Measurements from ENCODE around the gene DMRTA1. TPM values are rescaled to one million over a fixed set of nuclear protein-coding genes. Genes with fewer than 3 reads are reported as not detected.
"Not testable (repeated sequence)": the region's sequence is repeated elsewhere in the genome, so short reads cannot be mapped to it uniquely, and the experiment has no call there.

DMRTA1 gene, protein sequence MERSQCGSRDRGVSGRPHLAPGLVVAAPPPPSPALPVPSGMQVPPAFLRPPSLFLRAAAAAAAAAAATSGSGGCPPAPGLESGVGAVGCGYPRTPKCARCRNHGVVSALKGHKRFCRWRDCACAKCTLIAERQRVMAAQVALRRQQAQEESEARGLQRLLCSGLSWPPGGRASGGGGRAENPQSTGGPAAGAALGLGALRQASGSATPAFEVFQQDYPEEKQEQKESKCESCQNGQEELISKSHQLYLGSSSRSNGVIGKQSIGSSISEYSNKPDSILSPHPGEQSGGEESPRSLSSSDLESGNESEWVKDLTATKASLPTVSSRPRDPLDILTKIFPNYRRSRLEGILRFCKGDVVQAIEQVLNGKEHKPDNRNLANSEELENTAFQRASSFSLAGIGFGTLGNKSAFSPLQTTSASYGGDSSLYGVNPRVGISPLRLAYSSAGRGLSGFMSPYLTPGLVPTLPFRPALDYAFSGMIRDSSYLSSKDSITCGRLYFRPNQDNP
- polyA plus RNA-seq (ENCODE audit: insufficient read length in 4 of 4) = 1 to 10 TPM; 1.1 to 2.6 (median 2.1) TPM

DNA sequence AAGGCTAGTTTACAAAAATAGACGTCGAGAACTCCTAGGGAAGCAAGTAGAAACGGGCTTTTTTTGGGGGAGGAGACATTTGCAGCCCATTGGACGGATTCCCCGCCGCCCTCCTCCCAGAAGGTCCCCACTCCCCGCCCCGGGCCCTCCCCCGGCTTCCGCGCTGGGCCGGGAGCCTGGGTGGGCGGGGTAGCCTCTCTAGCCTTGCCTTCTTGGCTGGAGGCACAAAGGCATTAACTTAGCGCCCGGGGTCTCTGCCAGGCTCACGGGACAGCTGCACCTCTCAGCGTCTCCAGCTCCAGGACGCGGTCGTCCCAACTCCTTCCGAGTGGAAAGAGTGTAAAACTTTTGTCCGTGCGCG is at the start of gene DMRTA1:
TSS of gene DMRTA1 (plus strand) at position 236 of the 361 bp plus-strand sequence. CDS start 242 bp downstream, outside the sequence.
- DNase-seq (ENCODE audit: low read depth in 4 of 4, low spot score in 3 of 4) = peak; percentile 48 to 65 (median 54)

DNA sequence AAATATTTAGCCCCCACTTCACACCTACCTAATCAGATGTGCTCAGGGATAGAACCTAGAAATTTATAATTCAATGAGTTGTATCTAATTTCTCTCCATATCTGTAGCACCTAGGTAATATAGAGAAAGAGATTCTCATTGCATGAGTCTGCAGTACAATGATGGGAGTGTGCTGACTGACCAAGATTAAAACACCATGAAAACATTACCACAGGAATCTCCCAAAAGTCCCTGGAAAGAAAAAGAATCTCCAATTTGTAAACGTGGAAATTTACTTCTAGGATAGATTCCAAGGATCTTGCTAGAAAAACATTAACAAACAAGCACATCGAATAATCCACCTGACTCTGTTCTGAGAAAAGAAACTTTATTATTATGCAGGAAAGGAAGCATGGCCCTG is 45.0 kb upstream of the DMRTA1 start:
- no peak for DNase-seq (ENCODE audit: low read depth in 4 of 4, low spot score in 3 of 4)

DNA sequence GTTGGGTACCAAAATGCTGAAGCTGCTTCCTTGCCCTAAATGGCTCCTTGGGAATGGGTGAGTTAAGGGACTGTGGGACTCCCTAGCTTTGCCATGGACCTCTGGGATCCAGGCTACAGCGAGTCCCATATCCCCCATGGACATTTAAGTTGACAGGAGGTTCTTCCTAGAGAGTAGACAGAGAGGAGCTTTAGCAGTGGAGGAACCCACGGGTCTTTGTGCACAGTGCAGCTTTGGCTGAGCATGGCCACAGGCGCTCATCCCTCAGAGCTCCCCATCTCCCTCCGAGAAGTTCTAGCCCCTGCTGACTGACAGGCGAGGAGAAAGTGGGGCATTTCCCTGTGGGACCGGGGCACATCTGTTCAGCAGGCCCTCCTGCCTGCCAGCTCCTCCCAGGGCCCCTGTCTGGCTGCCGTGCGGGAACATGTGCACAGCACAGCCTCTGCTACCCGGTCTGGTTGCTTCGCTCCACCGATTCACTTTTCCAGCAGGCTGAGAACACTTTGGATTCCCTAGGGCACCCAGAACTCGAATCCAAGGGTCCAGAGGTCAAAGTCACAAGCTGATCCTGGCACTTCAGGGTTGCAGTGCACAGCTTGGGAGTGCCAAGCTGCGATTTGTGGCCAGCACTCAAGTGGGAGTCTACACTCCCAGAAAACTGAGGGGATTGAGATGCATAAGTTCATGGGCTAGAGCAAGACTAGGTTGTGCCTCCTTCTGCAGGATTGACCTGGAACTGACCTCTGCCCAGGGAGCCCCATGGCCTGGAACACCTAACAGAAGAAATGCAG is 40.6 kb upstream of the DMRTA1 start:
- DNase-seq (ENCODE audit: low read depth in 4 of 4, low spot score in 3 of 4) = no peak

DNA sequence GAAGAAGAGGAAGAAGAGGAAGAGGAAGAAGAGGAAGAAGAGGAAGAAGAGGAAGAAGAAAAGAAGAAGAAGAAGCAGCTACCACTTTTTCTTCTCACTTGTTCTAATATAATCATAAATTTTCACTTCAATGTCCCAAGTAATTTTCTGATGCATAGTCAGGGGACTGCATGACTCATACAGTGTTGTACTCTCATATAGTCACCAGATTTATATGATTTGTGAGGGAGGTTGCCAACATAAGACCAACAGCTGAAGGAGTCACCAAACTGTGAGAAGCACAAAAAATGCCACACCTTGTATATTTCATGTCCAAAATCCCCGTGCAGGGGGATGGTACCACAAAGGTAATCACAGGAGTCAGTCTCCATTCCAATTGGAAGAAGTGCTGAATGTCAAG is 32.7 kb upstream of the DMRTA1 start:
- DNase-seq (ENCODE audit: low read depth in 4 of 4, low spot score in 3 of 4) = no peak

DNA sequence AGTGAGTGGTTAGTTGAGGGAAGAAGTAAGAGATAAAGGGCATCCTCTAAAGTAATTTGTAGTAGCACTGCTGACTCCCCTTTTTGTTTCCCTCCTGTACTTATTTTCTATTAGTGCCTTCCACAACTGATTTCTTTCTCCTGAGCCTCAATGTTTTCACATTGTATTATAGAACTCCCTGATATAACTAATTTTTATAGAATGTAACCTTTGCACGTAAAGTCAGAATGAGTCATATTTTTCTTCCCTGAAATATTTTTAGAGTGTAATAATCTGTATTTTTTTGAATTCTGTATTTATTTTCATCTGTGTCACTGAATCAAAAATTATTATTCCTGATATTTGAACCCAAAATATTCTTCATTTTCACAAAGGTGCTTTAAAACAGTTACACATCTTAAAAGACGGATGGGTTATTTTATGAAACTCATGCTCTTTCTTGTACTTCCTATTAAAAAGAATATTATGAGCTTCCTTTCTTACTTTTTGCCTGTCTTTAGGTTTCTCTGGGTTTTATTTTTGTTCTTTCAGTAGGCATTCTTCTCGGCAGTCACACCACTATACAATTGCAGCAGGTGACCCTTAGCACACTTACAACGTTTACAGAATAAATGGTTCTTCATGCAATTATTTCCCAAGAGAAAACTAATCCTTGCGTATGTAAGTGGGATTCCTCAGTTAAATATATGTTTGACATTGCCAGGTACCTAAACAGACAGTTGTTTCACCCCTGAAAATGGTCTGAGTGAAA is 30.5 kb upstream of the DMRTA1 start:
- no peak for DNase-seq (ENCODE audit: low read depth in 4 of 4, low spot score in 3 of 4)

DNA sequence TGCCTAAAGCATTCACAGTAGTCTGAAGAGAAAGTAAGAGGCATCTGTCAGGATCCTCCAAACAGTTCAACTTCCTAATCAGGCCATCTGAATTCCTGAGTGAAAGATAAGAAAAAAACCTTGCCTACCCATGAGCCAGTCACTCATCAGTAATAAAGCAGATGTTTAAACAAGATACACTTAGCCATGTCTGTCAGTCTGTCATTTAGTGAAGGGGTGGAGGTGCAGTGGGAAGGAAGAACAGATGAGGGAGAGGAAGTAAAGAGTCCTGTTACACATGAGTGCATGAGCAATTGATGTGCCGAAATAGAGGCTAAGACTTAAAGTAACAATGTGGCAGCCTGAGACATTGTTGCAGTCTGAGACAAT is 29.9 kb upstream of the DMRTA1 start:
- DNase-seq (ENCODE audit: low read depth in 4 of 4, low spot score in 3 of 4) = no peak

DNA sequence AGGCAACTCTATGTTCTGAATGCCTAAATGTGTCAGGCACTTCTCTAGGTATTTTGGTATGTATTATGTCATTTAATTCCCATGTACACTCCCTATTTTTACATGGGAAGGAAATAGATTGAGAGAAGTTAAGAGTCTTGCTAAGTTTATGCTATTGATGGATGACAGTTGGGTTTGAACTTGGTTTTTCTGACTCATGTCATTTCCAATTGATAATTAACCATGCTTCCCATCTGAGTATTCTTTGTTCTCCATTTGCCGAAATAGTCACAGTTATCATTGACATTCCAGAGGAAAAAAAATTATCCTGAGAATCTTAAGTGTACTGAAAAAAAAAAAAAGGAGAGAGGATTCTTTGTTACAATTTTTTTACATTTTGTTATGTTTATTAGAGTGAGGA is 23.1 kb upstream of the DMRTA1 start:
- no peak for DNase-seq (ENCODE audit: low read depth in 4 of 4, low spot score in 3 of 4)

DNA sequence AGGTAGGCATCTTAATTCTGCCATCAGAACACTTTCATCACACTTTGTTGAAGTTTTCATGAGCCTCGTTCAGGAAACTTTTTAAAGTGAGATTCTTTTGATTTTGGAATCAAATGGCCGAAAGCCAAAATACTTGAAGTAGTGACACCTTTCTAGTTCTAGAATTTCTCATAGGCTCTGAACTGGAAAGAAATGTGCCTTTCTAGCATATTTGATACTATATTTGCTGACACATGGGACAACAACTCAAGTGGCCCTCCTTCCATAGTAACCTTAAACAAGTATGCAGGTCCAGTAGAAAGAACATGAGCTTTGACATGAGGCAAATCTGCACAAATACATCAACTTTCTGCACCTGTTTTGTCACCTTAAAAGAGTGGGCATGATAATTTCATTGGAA is 22.0 kb upstream of the DMRTA1 start:
- no peak for DNase-seq (ENCODE audit: low read depth in 4 of 4, low spot score in 3 of 4)

DNA sequence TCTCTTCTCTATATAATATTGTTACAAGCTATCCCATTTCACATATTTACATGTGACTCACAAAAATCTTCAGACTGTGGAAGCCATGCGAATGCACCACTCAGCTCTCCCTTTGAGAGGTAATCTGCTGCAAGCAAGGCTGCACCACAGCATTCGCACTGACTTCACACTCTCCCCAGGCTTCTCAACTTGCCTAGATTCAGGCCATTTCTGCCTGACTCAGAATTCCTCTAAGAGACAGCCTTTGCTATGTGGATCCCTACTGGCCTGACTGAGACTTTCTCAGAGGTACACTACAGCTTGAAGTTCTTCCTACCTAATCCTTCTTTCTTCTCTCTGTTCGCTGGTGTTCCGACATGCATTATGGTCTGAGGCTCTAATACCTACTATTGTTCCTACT is 21.1 kb upstream of the DMRTA1 start:
- DNase-seq (ENCODE audit: low read depth in 4 of 4, low spot score in 3 of 4) = no peak

DNA sequence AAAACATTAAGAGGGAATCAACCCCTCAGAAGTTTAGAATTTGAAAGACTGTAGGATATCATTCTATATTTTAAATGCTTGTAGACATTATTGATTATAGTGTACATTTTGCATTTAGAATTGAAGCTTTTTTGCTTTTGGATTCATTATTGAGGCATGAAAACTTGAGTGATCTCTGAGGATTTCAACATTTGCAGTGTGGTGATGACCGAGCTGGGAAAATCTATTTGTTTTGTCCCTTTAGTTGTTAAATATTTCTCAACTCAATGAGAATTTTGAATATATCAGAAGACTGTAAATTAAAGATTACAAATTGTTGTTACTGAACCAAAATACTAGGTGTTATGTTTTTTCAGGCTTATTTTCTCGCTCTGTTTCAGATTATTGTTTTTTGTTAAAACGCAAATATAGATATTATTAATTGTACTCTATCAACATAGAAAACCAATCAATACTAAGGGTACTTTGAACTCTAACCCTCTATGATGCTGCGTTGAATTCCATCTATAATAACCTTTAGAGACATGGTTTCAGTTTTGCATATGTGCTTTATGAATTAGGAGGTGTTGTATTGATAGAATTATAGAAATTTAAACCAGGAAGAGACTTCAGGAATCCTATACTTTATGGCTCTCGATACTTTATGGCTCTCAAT is 19.3 kb upstream of the DMRTA1 start:
- no peak for DNase-seq (ENCODE audit: low read depth in 4 of 4, low spot score in 3 of 4)

DNA sequence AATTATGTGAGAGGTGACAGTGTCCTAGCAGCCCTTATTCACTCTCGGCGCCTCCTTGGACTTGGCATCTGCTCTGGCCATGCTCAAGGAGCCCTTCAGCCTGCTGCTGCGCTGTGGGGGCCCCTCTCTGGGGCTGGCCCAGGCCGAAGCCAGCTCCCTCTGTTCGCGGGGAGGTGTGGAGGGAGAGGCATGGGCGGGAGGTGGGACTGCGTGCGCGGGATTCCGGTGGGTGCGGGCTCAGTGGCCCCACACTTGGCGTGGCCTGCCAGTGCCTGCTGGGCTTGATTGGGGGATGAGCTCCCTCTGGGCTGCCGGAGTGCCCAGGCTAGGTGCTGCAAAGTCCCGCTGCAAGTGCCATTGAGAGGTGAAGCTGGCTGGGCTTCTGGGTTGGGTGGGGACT is 12.9 kb upstream of the DMRTA1 start:
- DNase-seq (ENCODE audit: low read depth in 4 of 4, low spot score in 3 of 4) = no peak

DNA sequence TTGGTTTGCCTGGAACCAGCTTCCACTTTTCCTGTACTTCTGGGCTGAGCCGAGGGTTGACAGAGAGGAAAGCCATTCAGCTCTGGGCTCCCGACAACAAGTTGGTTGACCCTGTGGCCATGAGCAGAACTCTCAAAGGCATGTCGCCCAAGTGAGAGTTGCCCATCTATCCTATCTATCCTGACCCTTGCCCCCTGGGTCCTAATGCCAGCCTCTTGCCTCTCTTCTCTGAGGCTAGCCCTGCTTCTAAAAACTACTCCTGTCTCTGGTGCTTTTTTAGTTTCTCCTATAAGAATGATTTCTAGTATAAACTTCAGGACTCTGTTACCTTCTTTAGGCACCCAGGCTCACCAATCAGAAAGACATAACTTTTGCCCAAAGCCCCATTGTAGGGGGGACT is 11.4 kb upstream of the DMRTA1 start:
- DNase-seq (ENCODE audit: low read depth in 4 of 4, low spot score in 3 of 4) = not testable (repeated sequence)

DNA sequence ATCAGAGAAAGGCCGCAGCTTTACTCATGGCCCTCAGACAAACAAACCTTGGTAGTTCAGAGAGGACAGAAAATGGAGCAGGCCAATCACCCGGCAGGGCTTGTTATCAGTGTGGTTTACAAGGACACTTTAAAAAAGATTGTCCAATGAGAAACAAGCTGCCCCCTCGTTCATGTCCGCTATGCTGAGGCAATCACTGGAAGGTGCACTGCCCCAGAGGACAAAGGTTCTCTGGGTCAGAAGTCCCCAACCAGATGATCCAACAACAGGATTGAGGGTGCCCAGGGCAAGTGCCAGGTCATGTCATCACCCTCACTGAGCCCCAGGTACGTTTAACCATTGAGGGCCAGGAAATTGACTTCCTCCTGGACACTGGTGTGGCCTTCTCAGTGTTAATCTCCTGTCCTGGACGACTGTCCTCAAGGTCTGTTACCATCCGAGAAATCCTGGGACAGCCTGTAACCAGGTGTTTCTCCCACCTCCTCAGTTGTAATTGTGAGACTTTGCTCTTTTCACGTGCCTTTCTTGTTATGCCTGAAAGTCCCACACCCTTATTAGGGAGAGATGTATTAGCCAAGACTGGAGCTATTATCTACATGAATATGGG is 9.1 kb upstream of the DMRTA1 start:
- DNase-seq (ENCODE audit: low read depth in 4 of 4, low spot score in 3 of 4) = not testable (repeated sequence)

DNA sequence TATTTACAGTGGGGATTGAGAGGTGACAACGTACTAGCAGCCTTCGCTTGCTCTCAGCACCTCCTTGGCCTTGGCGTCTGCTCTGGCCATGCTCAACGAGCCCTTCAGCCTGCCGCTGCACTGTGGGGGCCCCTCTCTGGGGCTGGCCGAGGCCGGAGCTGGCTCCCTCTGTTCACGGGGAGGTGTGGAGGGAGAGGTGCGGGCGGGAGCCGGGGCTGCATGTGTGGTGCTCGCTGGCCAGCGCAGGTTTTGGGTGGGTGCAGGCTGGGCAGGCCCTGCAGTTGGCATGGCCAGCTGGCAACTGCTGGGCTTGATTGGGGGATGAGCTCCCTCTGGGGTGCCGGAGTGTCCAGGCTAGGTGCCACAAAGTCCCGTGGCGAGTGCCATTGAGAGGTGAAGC is 5.8 kb upstream of the DMRTA1 start:
- no peak for DNase-seq (ENCODE audit: low read depth in 4 of 4, low spot score in 3 of 4)

DNA sequence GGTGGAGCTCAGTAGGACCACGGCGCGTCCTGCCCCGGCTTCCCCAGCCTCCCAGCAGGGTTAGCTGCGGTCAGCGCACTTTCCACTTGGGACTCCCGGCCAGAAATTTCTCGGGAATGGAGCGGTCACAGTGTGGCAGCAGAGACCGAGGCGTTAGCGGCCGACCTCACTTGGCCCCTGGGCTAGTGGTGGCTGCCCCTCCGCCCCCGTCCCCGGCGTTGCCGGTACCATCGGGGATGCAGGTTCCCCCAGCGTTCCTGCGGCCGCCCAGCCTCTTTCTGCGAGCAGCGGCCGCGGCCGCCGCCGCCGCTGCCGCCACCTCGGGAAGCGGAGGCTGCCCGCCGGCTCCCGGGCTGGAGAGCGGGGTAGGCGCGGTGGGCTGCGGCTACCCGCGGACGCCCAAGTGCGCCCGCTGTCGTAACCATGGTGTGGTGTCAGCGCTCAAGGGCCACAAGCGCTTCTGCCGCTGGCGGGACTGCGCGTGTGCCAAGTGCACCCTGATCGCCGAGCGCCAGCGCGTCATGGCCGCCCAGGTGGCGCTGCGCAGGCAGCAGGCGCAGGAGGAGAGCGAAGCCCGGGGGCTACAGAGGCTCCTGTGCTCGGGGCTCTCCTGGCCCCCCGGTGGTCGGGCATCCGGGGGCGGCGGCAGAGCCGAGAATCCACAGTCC is 460 bp downstream of the DMRTA1 start:
- peak; percentile 28 to 53 (median 42) for DNase-seq (ENCODE audit: low read depth in 4 of 4, low spot score in 3 of 4)

DNA sequence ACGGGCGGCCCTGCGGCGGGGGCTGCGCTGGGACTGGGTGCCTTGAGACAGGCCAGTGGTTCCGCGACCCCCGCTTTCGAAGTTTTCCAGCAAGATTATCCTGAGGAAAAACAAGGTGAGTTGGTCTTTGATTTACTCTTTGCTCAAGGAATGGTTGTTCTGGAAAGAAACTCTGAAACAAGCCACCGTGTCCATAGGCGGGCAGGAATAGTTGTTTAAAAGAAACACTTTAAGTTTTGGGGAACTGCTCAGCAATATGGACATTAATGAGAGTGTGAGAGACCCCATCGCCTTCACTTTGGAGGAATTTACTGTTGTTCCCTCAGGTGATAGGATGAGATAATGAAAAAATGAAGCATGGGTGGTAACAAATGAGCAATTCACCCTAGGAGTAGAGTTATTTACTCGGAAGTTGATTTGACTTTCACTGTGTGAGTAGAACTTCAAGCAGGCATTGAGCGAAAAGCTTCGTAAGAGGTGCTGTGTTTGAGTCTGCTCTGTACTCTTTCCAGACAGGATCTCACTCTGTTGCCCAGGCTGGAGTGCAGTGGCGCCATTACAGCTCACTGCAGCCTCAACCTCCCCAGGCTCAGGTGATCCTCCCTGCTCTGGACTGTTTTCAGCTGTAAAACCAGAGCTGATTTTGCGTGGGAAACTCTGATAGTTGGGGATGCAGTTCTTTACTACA is 1.1 kb downstream of the DMRTA1 start:
- peak in 3 of 4 donors; percentile 4 to 28 (median 8) for DNase-seq (ENCODE audit: low read depth in 4 of 4, low spot score in 3 of 4)

DNA sequence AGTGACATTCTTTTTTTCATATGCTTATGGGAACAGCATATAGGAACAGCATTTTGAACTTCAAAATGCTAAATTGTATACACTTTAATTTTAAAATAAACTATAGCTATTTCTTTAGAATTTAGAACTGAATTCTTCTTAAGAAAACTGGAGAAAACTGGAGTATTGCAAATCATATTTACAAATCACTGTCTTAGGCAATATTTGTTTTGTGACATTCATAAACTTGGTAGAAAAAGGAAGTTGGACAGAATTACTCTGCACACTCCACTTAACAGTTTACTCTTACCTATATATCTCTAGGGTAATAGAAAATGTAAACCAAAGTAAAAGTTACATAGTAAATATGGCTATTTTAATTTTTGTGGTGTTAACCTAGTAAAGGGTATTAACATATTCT is 3.1 kb downstream of the DMRTA1 start:
- no peak for DNase-seq (ENCODE audit: low read depth in 4 of 4, low spot score in 3 of 4)

DNA sequence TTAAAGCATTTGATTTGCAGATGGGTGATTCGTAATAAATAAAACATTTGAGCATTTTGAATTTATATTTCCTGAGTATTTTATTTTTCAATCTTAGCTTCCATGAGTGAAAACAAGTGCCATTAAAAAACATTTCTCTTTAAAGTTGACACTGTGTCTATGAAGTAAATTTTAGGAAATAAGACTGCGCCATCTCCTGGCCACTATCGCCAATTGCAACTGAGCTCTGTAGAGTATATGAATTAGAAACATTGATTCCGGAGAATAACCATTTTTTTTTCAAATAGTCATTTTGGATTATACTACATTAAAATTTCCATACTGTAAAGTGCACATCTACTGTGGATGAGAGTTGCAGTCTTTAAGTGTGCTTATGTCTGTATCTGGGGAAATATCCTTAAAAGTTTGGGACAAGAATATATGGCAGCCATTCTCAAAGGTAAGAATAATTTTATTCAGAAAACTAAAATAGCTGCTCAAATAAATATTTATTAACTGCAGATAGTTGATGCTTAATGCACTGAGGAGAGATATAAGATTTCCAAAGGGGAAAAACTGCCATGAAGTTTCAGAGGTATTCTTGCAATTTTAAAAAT is 5.9 kb downstream of the DMRTA1 start:
- DNase-seq (ENCODE audit: low read depth in 4 of 4, low spot score in 3 of 4) = peak in 1 of 4 donors; percentile 5

DNA sequence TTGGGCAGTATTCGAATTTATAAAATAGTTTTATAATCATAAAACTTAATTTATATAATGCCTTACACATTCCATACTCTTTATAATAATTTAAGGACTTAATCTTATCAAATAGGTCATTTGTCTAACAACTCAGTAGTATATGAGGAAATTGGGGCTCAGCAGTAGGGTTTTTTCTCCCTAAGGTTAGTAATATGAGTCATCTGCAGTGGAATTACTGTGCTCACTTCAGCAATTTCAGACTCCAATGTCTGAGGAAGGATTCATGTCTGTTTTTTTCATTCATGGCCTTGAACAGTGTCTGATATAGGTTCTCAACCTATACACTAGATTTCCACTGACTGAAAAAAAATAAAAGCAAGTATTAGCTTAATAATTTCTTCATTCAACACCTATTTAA is 7.4 kb downstream of the DMRTA1 start:
- DNase-seq (ENCODE audit: low read depth in 4 of 4, low spot score in 3 of 4) = no peak
